CD4-positive, alpha-beta T cell treated with Interleukin-17A for 4 hours (primary cell): ENCODE results near the gene NAGPA.

ENCODE experiments used
- DNase-seq: peaks from one replicate; pipeline ENCODE4 v3.0.0-alpha.2; 2020; ENCODE audit warnings: mixed read lengths

Gene NAGPA

GRCh38 chr16:5027086-5027485, 6.6 kb downstream of the NAGPA start:
- DNase-seq: no peak

GRCh38 chr16:5026664-5027063, 7.1 kb downstream of the NAGPA start:
- no peak for DNase-seq

DNA sequence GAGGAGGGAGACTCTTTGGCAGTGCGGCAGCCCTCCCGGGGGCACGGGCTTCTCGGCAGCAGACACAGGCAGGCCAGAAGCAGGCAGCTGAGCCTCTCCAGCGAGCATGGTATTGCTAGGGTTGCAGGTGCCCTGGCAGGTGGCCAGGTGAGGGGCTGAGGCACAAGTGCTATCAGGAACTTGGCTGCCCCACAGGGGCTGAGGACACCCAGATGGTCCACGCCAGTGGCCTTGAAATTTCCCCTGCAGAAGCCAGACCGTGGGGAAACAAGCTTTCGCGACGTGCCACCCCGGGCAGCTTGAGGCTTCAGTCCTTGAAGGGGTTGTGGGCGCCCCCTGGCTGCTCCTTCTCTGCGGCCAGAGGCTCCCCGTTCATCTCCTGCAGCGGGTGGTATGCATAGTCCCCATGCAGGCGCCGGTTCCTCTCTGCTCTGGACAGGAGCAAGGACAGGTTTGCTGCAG, 8.5 kb downstream of the NAGPA start:
- DNase-seq: no peak

DNA sequence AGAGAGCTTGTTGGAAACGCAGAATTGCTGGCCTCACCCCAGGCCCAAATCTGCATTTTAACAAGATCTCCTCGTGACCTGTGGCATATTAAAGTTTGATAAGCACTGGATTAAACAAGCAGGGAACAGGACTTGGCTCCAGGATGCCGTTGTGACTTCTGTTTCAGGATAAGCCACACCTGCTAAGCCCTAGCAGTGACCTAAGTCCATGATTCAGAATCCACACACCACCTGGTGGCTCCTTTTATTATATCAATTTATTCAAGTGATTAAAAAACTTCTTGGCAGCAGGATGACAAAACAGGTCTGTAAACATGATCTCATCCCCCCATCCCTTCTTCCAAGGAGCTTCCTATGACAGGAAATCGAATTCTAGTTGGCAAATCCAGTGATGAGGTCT, 9.1 kb downstream of the NAGPA start:
- DNase-seq: no peak

GRCh38 chr16:5022521-5022920, 11.2 kb downstream of the NAGPA start:
- DNase-seq: no peak

DNA sequence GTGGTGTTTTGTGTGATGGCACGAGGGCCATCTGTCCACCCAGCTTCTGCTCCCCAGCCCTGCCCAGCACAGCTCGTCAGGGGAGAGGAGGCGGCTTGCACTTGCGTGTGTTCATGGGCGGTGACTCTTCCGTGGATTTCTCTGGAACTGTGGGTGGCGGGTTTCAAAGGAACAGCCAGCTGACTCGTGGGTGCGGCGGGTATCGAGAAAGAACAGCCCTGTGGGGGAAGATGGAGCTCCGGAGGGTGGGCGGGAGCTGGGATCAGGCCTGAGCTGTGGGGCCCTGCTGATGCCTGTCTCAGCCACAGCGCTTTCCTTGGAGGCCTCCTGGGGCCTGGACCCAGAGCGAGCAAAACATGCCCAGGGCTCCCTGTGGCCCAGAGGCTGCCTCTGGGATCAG, 13.2 kb downstream of the NAGPA start:
- DNase-seq: no peak

- DNase-seq: no peak
Measured at GRCh38 chr16:5019775-5020174, 14.0 kb downstream of the NAGPA start.

DNA sequence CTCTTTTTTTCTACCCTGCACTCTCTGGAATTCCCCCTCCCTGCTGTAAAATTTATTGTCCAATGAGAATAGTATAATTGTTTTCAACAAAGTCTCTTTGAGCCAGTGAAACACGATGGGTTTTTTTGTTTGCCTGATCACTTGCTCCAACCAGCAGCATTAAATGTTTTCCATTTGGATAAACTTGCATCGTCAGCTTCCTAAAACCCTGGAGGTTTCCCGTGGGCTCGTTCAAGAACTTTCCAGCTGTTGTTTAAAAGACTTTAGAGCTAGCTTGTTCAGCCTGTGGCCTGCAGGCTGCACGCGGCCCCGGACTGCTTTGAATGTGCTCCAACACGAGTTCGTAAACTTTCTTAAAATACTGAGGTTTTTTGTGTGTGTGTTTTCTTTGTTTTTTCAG, 14.9 kb downstream of the NAGPA start:
- no peak for DNase-seq

GRCh38 chr16:5017678-5017969, 16.1 kb downstream of the NAGPA start:
- DNase-seq: no peak

- no peak for DNase-seq
Measured at GRCh38 chr16:5016967-5017677, 16.6 kb downstream of the NAGPA start.

DNA sequence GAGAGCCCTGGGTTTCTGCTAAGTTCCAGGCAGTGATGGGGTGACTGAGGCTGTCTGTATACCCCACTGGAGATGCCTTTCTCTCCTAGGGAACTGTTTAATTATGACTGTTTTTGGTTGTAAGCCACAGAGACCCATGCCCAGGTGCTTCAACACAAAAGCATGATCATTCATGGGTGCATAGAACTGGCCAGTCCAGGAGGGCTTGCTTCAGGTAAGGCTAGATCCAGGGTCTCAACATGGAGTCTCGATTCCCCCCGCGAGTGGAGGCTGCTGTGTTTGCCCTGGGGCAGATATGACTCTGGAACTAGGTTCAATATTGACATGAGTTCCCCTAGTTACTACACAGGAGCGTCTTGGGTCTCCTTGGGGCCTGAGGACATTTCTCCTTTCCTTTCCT, 17.8 kb downstream of the NAGPA start:
- no peak for DNase-seq

- no peak for DNase-seq
Measured at GRCh38 chr16:5015351-5015750, 18.4 kb downstream of the NAGPA start.

- no peak for DNase-seq
Measured at GRCh38 chr16:5012887-5013286, 20.8 kb downstream of the NAGPA start.

GRCh38 chr16:5011637-5012036, 22.1 kb downstream of the NAGPA start:
- no peak for DNase-seq

- no peak for DNase-seq
Measured at GRCh38 chr16:5010576-5011329, 23.0 kb downstream of the NAGPA start.

- no peak for DNase-seq
Measured at GRCh38 chr16:5008311-5008731, 25.4 kb downstream of the NAGPA start.

- no peak for DNase-seq
Measured at GRCh38 chr16:5007256-5007655, 26.5 kb downstream of the NAGPA start.

GRCh38 chr16:5006348-5007193, 27.2 kb downstream of the NAGPA start:
- no peak for DNase-seq

DNA sequence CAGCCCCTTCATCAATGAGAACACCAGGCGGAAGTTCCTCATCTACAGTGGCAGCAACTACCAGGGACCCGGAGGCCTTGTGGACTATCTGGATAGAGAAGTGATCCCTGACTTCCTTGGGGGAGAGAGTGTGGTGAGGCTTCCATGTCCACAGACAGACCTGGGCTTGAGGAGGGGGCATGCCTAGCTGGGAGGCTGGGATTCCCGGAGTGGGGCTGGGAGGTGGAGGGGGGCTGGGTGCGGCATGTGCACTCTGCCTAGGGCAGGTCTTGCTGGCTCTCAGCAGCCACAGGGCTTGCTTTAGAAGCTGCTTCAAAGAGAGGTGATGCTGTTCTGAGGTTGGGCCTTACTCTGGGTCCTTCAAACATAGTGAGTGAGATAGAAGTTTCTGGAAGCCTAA, 27.8 kb downstream of the NAGPA start:
- no peak for DNase-seq

DNA sequence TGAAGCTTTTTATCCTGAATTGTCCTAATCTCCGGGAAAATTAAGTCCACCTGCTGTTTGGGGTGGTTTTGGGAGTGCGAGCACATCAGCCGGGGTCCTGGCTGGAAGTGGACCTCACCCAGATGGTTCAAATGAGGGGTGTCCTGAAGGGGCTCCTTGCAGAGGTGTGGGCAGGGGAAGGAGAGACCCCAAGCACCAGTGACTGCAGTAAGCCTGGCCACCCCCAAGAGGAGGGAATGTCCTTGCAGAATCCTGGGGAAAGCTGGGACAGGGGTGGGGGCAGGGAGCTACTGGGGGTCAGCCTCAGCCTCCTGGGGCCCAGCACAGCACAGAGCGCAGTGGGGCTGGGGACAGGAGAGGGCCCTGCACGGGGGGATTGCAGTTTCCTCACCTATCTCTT, 29.4 kb downstream of the NAGPA start:
- DNase-seq: no peak

DNA sequence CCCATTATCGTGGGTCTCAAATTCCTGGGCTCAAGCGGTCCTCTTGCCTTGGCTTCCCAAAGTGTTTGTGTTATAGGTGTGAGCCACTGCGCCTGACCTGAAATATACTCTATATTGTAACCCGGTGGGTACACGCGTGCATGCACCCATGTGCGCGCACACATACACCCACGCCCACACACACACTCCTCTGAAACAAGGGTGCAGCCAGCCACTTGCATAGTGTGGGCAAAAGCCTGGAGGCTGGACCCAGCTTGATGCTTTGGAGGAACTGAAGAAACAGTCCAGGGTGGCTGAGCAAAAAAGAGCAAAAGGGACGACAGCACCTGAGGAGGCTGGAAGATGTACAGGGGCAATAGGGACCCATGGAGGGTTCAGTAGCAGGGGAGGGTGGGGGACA, 29.9 kb downstream of the NAGPA start:
- no peak for DNase-seq

DNA sequence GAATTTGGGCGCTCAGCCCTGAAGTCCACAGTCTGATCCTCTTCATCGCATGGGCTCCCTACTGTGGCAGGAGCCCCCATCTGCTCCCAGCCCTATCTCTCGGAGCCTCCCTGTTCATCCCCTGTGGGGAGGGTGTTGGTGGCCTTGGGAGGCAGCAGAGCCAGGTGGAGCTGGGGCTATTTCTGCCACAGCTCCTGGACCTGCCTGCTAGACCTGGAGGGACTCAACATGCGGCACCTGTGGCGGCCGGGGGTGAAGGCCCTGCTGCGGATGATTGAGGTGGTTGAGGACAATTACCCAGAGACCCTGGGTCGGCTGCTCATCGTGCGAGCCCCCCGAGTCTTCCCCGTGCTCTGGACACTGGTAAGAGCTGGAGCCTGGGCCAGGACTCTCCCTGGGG, 30.5 kb downstream of the NAGPA start:
- DNase-seq: no peak

DNA sequence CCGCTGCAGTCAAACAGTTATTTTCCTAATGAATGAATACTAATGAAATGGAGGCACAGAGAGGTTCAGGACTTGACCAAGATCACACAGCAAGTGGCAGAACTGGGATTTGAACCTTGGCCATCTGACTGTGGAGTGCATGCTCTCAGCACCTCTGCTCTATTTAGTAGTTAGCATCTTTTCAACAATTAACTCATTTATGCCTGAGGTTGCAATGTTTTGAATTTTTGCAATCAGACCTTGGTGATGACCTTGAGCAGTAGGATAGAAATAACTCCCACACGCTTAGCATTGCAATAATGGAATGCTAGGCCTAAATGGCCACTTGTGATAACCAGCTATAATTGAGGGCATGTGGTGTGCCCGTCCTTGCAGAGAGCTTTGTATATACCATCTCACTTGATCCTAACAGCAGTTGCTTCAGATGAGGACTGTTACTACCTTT, 31.0 kb downstream of the NAGPA start:
- DNase-seq: no peak

GRCh38 chr16:5001986-5002385, 31.7 kb downstream of the NAGPA start:
- no peak for DNase-seq
